Esophagus muscularis mucosa (tissue), 4 donors: Measurements from ENCODE around the gene TMED4. TPM values are rescaled to one million over a fixed set of nuclear protein-coding genes. Genes with fewer than 3 reads are reported as not detected.
A peak's percentile ranks its signal among the peaks of the same experiment; 100 is the strongest.

Source experiments
- DNase-seq: peaks from one replicate; pipeline ENCODE4 v3.0.0-alpha.2; 2017; ENCODE audit errors: extremely low spot score
- H3K27ac ChIP-seq, 4 donors: fragments of 200-600 bp; sonication (generic); replicated peaks in 1 of 4; 1 replicate in 3 of 4; 2 replicates in 1 of 4; pipeline ENCODE4 v1.5.1; 2016 to 2019; ENCODE audit warnings: mild to moderate bottlenecking in 1 of 4
- H3K27me3 ChIP-seq, 4 donors: fragments of 200-600 bp; sonication (generic); one replicate each; pipeline versions ENCODE4 v1.5.1 to v1.6.0; 2016 to 2019
- H3K36me3 ChIP-seq, 4 donors: fragments of 200-600 bp; sonication (generic); one replicate each; pipeline ENCODE4 v1.5.1; 2016 to 2019
- H3K4me1 ChIP-seq, 4 donors: fragments of 200-600 bp; sonication (generic); one replicate each; pipeline ENCODE4 v1.5.1; 2016 to 2019
- H3K4me3 ChIP-seq, 4 donors: fragments of 200-600 bp; sonication (generic); 1 replicate in 2 of 4; 2 replicates in 2 of 4; pipeline ENCODE4 v1.5.1; 2016 to 2019; ENCODE audit warnings: mild to moderate bottlenecking in 4 of 4, moderate library complexity in 1 of 4
- H3K9me3 ChIP-seq, 4 donors: fragments of 200-600 bp; sonication (generic); 1 replicate in 3 of 4; 2 replicates in 1 of 4; pipeline ENCODE4 v1.5.1; 2016 to 2019
- EP300 ChIP-seq: sonication (generic); formaldehyde crosslinking; IDR thresholded peaks from one replicate; pipeline ENCODE4 v1.6.1; 2017; ENCODE audit warnings: antibody characterized with exemption
- POLR2A ChIP-seq: fragments of 450-650 bp; IDR thresholded peaks from one replicate; pipeline ENCODE4 v1.6.1; 2017; ENCODE audit warnings: antibody characterized with exemption, moderate library complexity, mild to moderate bottlenecking, low read depth
- POLR2AphosphoS5 ChIP-seq, 2 donors: sonication (generic); formaldehyde crosslinking; IDR thresholded peaks; one replicate each; pipeline ENCODE4 v1.6.1; 2017; ENCODE audit warnings: antibody characterized with exemption in 2 of 2
- WGBS: methylation state at CpG from one replicate; pipeline ENCODE4 v1.1.5; 2018; 5-methylcytosine and 5-hydroxymethylcytosine counted together
- intact Hi-C: fragments of 100-400 bp; cut with DNase I; formaldehyde crosslinking; loops from one replicate; pipeline ENCODE4 v1.15.1; 2023
- total RNA-seq, 4 donors: library from RNA; depleted of rRNA; stranded (reverse); fragments of >200 nt; gene quantifications; one replicate each; pipeline versions ENCODE4 v1.1.0 to v1.2.1, GENCODE V29; 2016
- TF ChIP-seq, protein P1 (sequence below), 3 experiments: fragments of 200-600 bp in 2 of 3; fragments of 450-650 bp in 1 of 3; sonication (generic) in 2 of 3; IDR thresholded peaks; one replicate each; pipeline ENCODE4 v1.5.1; 2017 to 2019; ENCODE audit warnings: antibody characterized with exemption in 3 of 3, mild to moderate bottlenecking in 2 of 3, moderate library complexity in 1 of 3

The TMED4 gene
- total RNA-seq, 4 donors from 2014 or later, result 82.3 to 154 (median 116) TPM

DNA sequence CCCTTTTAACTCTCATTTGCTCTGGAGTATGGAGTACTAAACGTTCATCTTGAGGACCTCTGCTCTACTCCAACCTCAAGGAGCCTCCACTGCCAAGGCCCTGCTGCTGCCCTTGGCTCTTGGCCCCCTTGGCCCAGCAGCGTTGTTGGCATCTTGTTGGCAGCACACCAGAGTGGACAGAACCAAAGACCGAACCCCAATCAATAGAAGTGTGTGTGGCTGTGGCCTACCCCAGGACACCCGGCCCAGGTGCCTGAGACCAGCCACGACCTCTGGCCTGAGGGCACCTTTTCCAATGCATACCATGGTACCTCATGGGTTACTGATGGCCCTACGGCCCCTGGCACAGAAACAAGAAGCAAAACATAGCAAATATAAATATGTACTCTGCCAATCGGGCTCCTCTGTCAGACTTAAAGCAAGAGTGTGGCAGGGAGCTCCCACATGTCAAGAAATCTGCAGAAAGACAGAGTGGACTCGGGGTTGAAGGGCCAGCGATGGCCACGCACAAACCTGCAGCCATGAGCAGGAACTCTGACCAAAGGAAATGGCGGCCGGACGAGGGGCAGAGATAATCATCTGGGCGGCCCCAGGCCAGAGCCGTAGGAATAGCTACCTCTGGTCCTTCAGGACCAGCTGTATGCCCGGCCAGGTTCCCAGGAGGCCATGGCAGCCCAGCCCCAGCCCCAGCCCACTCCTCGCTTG, 43.8 kb downstream of the TMED4 start:
- no peak for TF ChIP-seq EP300
- no peak for TF ChIP-seq POLR2AphosphoS5 (IDR thresholded peaks at IDR 0.05)
- no peak for DNase-seq
- H3K9me3 ChIP-seq, result no peaks in the 10 kb centered on the region
- H3K36me3 ChIP-seq, result no peaks in the 10 kb centered on the region
- WGBS, result 88% methylated on average over 16 of the region's 17 CpGs
- H3K4me3 ChIP-seq, result no peak overlapping the region
- no peaks in the 10 kb centered on the region for H3K27me3 ChIP-seq
- no peak overlapping the region for H3K27ac ChIP-seq
- H3K4me1 ChIP-seq, result peaks cover 0 to 3% (median 0%) of the 10 kb centered on the region in 4 donors
- intact Hi-C loops, result no loop called here

DNA sequence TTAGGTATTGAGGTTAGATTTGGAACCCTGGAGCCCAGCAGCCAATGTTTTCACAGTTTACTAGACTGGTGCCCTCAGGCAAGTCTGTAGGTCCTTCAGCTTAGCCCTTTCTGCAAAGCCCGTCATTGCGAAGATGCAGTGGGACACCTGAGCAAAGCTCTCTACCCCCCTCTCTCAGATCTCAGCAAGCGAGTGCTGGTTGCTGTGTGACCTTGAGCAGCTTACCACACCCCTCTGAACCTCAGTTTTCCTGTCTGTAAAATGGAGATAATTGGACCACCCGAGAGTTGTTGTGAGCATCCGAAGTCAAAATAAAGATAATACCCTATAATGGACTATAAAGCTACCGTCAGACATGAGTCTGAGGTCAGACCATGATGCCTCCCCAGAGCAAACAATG, 44.6 kb downstream of the TMED4 start:
- intact Hi-C loops, result no loop called here
- Histone ChIP-seq H3K36me3 (no peaks in the 10 kb centered on the region), H3K4me1 (no peaks in the 10 kb centered on the region), H3K9me3 (no peaks in the 10 kb centered on the region), H3K27me3 (no peaks in the 10 kb centered on the region), H3K4me3 (no peak overlapping the region), H3K27ac (no peak overlapping the region)
- DNase-seq, result no peak
- TF ChIP-seq EP300 (no peak), POLR2AphosphoS5 (IDR thresholded peaks at IDR 0.05) (no peak), POLR2A (no peak)
- TF ChIP-seq, protein P1, sequence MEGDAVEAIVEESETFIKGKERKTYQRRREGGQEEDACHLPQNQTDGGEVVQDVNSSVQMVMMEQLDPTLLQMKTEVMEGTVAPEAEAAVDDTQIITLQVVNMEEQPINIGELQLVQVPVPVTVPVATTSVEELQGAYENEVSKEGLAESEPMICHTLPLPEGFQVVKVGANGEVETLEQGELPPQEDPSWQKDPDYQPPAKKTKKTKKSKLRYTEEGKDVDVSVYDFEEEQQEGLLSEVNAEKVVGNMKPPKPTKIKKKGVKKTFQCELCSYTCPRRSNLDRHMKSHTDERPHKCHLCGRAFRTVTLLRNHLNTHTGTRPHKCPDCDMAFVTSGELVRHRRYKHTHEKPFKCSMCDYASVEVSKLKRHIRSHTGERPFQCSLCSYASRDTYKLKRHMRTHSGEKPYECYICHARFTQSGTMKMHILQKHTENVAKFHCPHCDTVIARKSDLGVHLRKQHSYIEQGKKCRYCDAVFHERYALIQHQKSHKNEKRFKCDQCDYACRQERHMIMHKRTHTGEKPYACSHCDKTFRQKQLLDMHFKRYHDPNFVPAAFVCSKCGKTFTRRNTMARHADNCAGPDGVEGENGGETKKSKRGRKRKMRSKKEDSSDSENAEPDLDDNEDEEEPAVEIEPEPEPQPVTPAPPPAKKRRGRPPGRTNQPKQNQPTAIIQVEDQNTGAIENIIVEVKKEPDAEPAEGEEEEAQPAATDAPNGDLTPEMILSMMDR (IDR thresholded peaks at IDR 0.05), result no peak
- 92% methylated on average over 6 of the region's 6 CpGs for WGBS

DNA sequence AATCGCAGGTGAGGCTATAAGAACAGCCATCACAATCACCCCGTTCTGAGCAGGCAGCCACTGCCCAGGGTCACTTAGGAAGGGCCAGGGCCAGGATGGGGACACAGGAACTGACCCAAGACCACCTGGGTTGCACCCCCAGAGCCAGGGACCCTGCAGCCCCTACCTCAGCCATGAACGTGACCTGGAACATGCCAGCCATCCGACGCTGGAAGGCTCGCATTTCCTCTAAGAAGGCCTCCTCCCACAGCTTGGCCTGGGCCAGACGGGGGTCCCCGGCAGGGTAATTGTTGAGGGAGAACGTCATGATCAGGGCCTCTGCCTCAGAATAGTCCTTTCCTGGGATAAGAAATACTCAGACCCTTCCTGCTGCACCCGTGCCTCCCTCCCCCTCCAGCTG, 45.9 kb downstream of the TMED4 start:
- DNase-seq, result no peak
- Histone ChIP-seq H3K4me1 (no peaks in the 10 kb centered on the region), H3K9me3 (no peaks in the 10 kb centered on the region), H3K4me3 (no peak overlapping the region), H3K36me3 (no peaks in the 10 kb centered on the region), H3K27ac (no peak overlapping the region), H3K27me3 (no peaks in the 10 kb centered on the region)
- WGBS, result 78% methylated on average over 10 of the region's 10 CpGs
- intact Hi-C loops, result no loop called here
- TF ChIP-seq, protein P1 (IDR thresholded peaks at IDR 0.05), result no peak
- TF ChIP-seq POLR2A, result no peak
- TF ChIP-seq POLR2AphosphoS5 (IDR thresholded peaks at IDR 0.05), result no peak
- no peak for TF ChIP-seq EP300

DNA sequence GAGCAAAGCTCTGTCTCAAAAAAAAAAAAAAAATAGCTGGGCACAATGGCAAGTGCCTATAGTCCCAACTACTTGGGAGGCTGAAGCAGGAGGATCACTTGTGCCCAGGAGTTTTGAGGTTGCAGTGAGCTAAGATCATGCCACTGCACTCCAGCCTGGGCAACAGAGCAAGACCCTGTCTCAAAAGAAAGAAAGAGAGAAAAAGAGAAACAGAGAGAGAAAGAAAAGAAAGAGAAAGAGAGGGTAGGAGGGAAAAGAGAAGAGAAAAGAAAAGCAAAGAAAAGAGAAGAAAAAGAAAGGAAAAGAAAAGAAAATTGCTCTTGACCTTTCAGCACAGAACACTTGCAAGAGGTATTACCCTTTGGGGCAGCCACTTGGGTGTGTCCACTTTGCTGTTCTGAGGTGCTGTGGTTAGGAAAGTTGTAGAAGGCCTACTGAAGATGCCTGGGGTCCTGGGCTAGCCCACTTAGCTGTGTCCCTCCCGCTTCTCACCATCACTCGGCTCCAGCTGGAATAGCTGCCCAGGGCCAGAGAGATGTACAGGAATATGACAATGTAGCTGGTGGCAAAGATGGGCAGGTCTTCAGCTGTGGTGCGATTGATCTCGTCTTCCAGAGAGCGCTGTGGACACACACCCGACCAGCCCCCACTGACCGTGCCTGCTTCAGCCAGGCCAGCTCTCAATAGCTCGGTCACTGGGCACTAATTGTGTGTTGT, 46.5 kb downstream of the TMED4 start:
- TF ChIP-seq, protein P1 (IDR thresholded peaks at IDR 0.05), result no peak
- TF ChIP-seq POLR2A (no peak), POLR2AphosphoS5 (IDR thresholded peaks at IDR 0.05) (no peak), EP300 (no peak)
- H3K4me1 ChIP-seq, result no peaks in the 10 kb centered on the region
- H3K27ac ChIP-seq, result no peak overlapping the region
- no peaks in the 10 kb centered on the region for H3K27me3 ChIP-seq
- intact Hi-C loops, result no loop called here
- H3K36me3 ChIP-seq, result no peaks in the 10 kb centered on the region
- no peak overlapping the region for H3K4me3 ChIP-seq
- 94% methylated on average over 8 of the region's 8 CpGs for WGBS
- no peaks in the 10 kb centered on the region for H3K9me3 ChIP-seq
- DNase-seq, result no peak

DNA sequence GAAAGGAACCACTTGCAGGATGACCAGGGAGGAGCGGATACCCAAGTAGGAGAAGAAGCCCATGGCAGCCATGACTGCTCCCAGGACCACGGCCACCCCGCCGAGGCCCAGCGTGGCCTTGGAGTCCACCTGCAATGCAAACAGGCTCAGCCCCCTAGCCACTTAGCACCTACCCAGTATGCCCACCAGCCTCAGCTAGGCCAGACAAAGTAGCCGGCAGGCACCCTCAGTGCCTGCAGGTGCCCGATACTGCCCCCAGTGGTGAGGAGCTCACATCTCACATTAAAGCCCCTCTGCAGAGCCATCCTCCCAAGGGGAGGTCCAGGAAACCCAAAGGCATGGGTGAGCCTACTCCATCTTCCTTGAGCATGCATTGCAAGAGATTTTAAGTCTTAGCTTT, 47.5 kb downstream of the TMED4 start:
- no peak for TF ChIP-seq POLR2A
- TF ChIP-seq EP300, result no peak
- TF ChIP-seq, protein P1 (IDR thresholded peaks at IDR 0.05), result peak in 2 of 3 experiments; percentile 11 to 44
- no peak for TF ChIP-seq POLR2AphosphoS5 (IDR thresholded peaks at IDR 0.05)
- Histone ChIP-seq H3K36me3 (no peaks in the 10 kb centered on the region), H3K27me3 (no peaks in the 10 kb centered on the region), H3K9me3 (no peaks in the 10 kb centered on the region), H3K4me1 (no peaks in the 10 kb centered on the region), H3K27ac (no peak overlapping the region), H3K4me3 (no peak overlapping the region)
- intact Hi-C loops, result no loop called here
- no CpG with 5 or more reads among the region's 7 CpGs for WGBS
- no peak for DNase-seq
